ENCODE measurements around the gene DNAJC3. TPM values are rescaled to one million over a fixed set of nuclear protein-coding genes. Genes with fewer than 3 reads are reported as not detected.

DNAJC3 gene
- total and polyA plus RNA-seq, 2 of the 8 experiments (the other 6 are each of a cell fraction or from before 2014, with no cell fraction given) = 4.3 to 24.1 TPM

GRCh38 chr13:95660981-95661581 lies 15.9 kb upstream of the DNAJC3 start:
- H4K5ac ChIP-seq (ENCODE audit: insufficient read length, low read depth, low read length) = no peak overlapping the region
- ChIA-PET CTCF (ENCODE audit: partially characterized antibody) (interaction anchor here (0.6 to 2.6 kb wide), 23 partner anchors 10 to 286 kb away, joined by 3 to 23 read pairs (median 4); partner anchors contain the start of gene DNAJC3), POLR2A (ENCODE audit: partially characterized antibody) (interaction anchor here (0.6 to 0.9 kb wide), 2 partner anchors 16 to 17 kb away, joined by 3 read pairs; partner anchors contain the start of gene DNAJC3)
- FAIRE-seq (no peak), DNase-seq (ENCODE audit: low read depth in 1 of 2, low spot score in 2 of 2) (no peak)
- no peak overlapping the region for H2BK120ac ChIP-seq (replicated peaks; ENCODE audit: low read depth, low read length)
- H3K9ac ChIP-seq (replicated peaks in 1 of 4; ENCODE audit: extremely low read depth in 1 of 4, low read depth in 3 of 4, low read length in 3 of 4) = no peak overlapping the region
- no peaks in the 10 kb centered on the region for H3K79me1 ChIP-seq (ENCODE audit: low read depth, low read length)
- no peak overlapping the region for H3K23ac ChIP-seq (ENCODE audit: insufficient read length)
- no peaks in the 10 kb centered on the region for H3K4me1 ChIP-seq (replicated peaks in 1 of 4; ENCODE audit: control insufficient read depth in 3 of 4, insufficient read depth in 4 of 4, low read length in 3 of 4)
- no peak overlapping the region for H2BK15ac ChIP-seq (ENCODE audit: low read length)
- no peaks in the 10 kb centered on the region; a peak in 1 of 7 replicates for H3K27me3 ChIP-seq (replicated peaks in 1 of 4; ENCODE audit: control insufficient read depth in 3 of 4, extremely low read depth in 1 of 4, insufficient read depth in 3 of 4, low read length in 3 of 4)
- H3K9me3 ChIP-seq (ENCODE audit: insufficient read depth in 2 of 2, low read depth in 1 of 2, low read length in 1 of 2) = peaks cover 0 to 2% of the 10 kb centered on the region in 2 experiments; a peak in 1 of 4 replicates
- H2BK12ac ChIP-seq (ENCODE audit: low read depth, low read length) = no peak overlapping the region
- H3K4me3 ChIP-seq (ENCODE audit: extremely low read depth in 1 of 4, insufficient read depth in 2 of 4, low read depth in 3 of 4, low read length in 4 of 4) = no peak overlapping the region
- no peak overlapping the region for H2AFZ ChIP-seq (ENCODE audit: low read length)
- no peak overlapping the region for H3K14ac ChIP-seq (ENCODE audit: insufficient read length)
- no peaks in the 10 kb centered on the region for H3K79me2 ChIP-seq (ENCODE audit: control insufficient read depth in 1 of 2, insufficient read depth in 2 of 2, low read length in 2 of 2)
- no peaks in the 10 kb centered on the region for H4K20me1 ChIP-seq (replicated peaks in 1 of 2; ENCODE audit: control insufficient read depth in 1 of 2, insufficient read depth in 2 of 2, low read length in 2 of 2)
- H3K27ac ChIP-seq (ENCODE audit: low read depth, low read length) = no peak overlapping the region
- no peak overlapping the region for H3K56ac ChIP-seq (replicated peaks; ENCODE audit: insufficient read length, low read depth, low read length)
- H3K4ac ChIP-seq (replicated peaks; ENCODE audit: insufficient read length, low read depth, low read length) = no peak overlapping the region
- no peak overlapping the region for H4K8ac ChIP-seq (ENCODE audit: extremely low read depth, insufficient read depth, low read length)
- H3K36me3 ChIP-seq (ENCODE audit: control insufficient read depth in 2 of 4, insufficient read depth in 4 of 4, low read length in 3 of 4) = no peaks in the 10 kb centered on the region
- TF ChIP-seq RAD21 (IDR thresholded peaks at IDR 0.05 in 1 of 2, conservative IDR thresholded peaks at IDR 0.05 in 1 of 2; ENCODE audit: low read depth in 2 of 2, low read length in 2 of 2) = peak in 1 of 2 experiments; percentile 64; a peak in 3 of 4 replicates
- TF ChIP-seq CTCF (IDR thresholded peaks at IDR 0.05; ENCODE audit: control extremely low read depth in 1 of 3, insufficient read depth in 1 of 3, low read depth in 1 of 3, low read length in 3 of 3) = peak in 1 of 3 experiments; percentile 31; a peak in 1 of 4 replicates
- TF ChIP-seq E2F6 (IDR thresholded peaks at IDR 0.05) = no peak
- H3K23me2 ChIP-seq (ENCODE audit: low read depth, low read length) = no peaks in the 10 kb centered on the region; the same call in 1 of the 2 replicates
- no peak overlapping the region for H3K18ac ChIP-seq (ENCODE audit: extremely low read depth, low read length)
- H2BK5ac ChIP-seq (ENCODE audit: low read depth, low read length) = no peak overlapping the region
- H4K91ac ChIP-seq (replicated peaks; ENCODE audit: insufficient read length, low read length) = no peak overlapping the region
- H2AK5ac ChIP-seq (ENCODE audit: low read depth, low read length) = no peak overlapping the region
- no peak overlapping the region for H3K4me2 ChIP-seq (ENCODE audit: insufficient read depth in 1 of 2, low read depth in 2 of 2, low read length in 2 of 2)
- H2BK20ac ChIP-seq (ENCODE audit: low read length) = no peak overlapping the region
